ENCODE measurements around the gene TMEM175. TPM values are rescaled to one million over a fixed set of nuclear protein-coding genes. Genes with fewer than 3 reads are reported as not detected.

Gene TMEM175
- total RNA-seq, 1 donor from 2014 or later: 42.4 TPM

GRCh38 chr4:992297-993110 is 60.2 kb downstream of the TMEM175 start:
- Histone ChIP-seq H3K27ac (peak overlapping the region; percentile 86), H3K27me3 (peaks cover 8% of the 10 kb centered on the region), H3K9me3 (no peaks in the 10 kb centered on the region), H3K4me1 (peaks cover 22% of the 10 kb centered on the region), H3K36me3 (no peaks in the 10 kb centered on the region), H3K4me3 (peak overlapping the region; percentile 17)
- TF ChIP-seq CTCF (IDR thresholded peaks at IDR 0.05): no peak
- peak; percentile 87 for ATAC-seq
- peak; percentile 89 for DNase-seq
- intact Hi-C loops (cut with DNase I): no loop called here

- H3K4me3 ChIP-seq: peak within 1 kb of the TSS; percentile 17
- DNase-seq: no peak
Observed at GRCh38 chr4:993111-994029, 61.1 kb downstream of the TMEM175 start, which contains the start of gene SLC26A1. TSS of gene SLC26A1 (minus strand) at chr4:993404. CDS start at chr4:991703, 1,701 bp downstream.

GRCh38 chr4:995311-996026 is 63.2 kb downstream of the TMEM175 start:
- no peak for TF ChIP-seq CTCF (IDR thresholded peaks at IDR 0.05)
- H3K4me3 ChIP-seq: no peak overlapping the region
- no peak overlapping the region for H3K27ac ChIP-seq
- intact Hi-C loops (cut with DNase I): no loop called here
- no peak for DNase-seq
- H3K36me3 ChIP-seq: no peaks in the 10 kb centered on the region
- peaks cover 17% of the 10 kb centered on the region for H3K4me1 ChIP-seq
- no peak for ATAC-seq
- peaks cover 24% of the 10 kb centered on the region for H3K27me3 ChIP-seq
- no peaks in the 10 kb centered on the region for H3K9me3 ChIP-seq

More at GRCh38 chr4:993111-994029, 61.1 kb downstream of the TMEM175 start, which contains the start of gene SLC26A1:
- no peak for ATAC-seq
- TF ChIP-seq CTCF (IDR thresholded peaks at IDR 0.05): no peak
- H3K9me3 ChIP-seq: no peaks in the 10 kb centered on the region
- H3K36me3 ChIP-seq: no peaks in the 10 kb centered on the region
- H3K27ac ChIP-seq: peak within 1 kb of the TSS; percentile 86
- intact Hi-C loops (cut with DNase I): no loop called here
- H3K4me1 ChIP-seq: peaks cover 17% of the 10 kb centered on the region
- peaks cover 17% of the 10 kb centered on the region for H3K27me3 ChIP-seq

GRCh38 chr4:996030-996996 is 64.1 kb downstream of the TMEM175 start:
- H3K27me3 ChIP-seq: peaks cover 33% of the 10 kb centered on the region

More at GRCh38 chr4:996030-996996, 64.1 kb downstream of the TMEM175 start:
- Histone ChIP-seq H3K36me3 (no peaks in the 10 kb centered on the region), H3K27ac (no peak overlapping the region), H3K9me3 (no peaks in the 10 kb centered on the region), H3K4me1 (peaks cover 17% of the 10 kb centered on the region), H3K4me3 (no peak overlapping the region)
- DNase-seq: no peak
- ATAC-seq: no peak
- intact Hi-C loops (cut with DNase I): no loop called here
- no peak for TF ChIP-seq CTCF (IDR thresholded peaks at IDR 0.05)

Measured in upper lobe of right lung (tissue), 1 donor.